Karpas-422 (cell line): ENCODE results near the gene LPP. TPM values are rescaled to one million over a fixed set of nuclear protein-coding genes. Genes with fewer than 3 reads are reported as not detected.
A peak's percentile ranks its signal among the peaks of the same experiment; 100 is the strongest.

Experiments
- DNase-seq: peaks from one replicate; pipeline ENCODE4 v3.0.0-alpha.2; 2015
- H2AFZ ChIP-seq: fragments of 200-600 bp; sonication (generic); 2 replicates; pipeline ENCODE4 v1.6.1; 2014; ENCODE audit warnings: antibody characterized with exemption, low read length, mixed read lengths
- H3K27ac ChIP-seq: fragments of 200-600 bp; sonication (generic); 2 replicates; pipeline ENCODE4 v1.5.1; 2014; ENCODE audit warnings: mild to moderate bottlenecking, low read length, moderate library complexity
- H3K27me3 ChIP-seq: fragments of 200-600 bp; sonication (generic); 2 replicates; pipeline ENCODE4 v1.6.1; 2014; ENCODE audit warnings: low read length, mixed read lengths
- H3K36me3 ChIP-seq: fragments of 200-600 bp; sonication (generic); 2 replicates; pipeline ENCODE4 v1.6.1; 2014; ENCODE audit warnings: low read length, mixed read lengths; ENCODE audit not compliant: insufficient read depth
- H3K4me1 ChIP-seq: fragments of 200-600 bp; sonication (generic); 2 replicates; pipeline ENCODE4 v1.6.1; 2014; ENCODE audit warnings: mild to moderate bottlenecking, low read length, mixed read lengths
- H3K4me2 ChIP-seq: fragments of 200-600 bp; sonication (generic); 2 replicates; pipeline ENCODE4 v1.6.1; 2014; ENCODE audit warnings: low read length, low read depth, mild to moderate bottlenecking; ENCODE audit not compliant: poor library complexity, severe bottlenecking
- H3K4me3 ChIP-seq: fragments of 200-600 bp; sonication (generic); 2 replicates; pipeline ENCODE4 v1.5.1; 2014; ENCODE audit warnings: mild to moderate bottlenecking, antibody characterized with exemption, low read length, mixed read lengths
- H3K79me2 ChIP-seq: fragments of 200-600 bp; sonication (generic); 2 replicates; pipeline ENCODE4 v1.6.1; 2014; ENCODE audit warnings: mild to moderate bottlenecking, low read length, mixed read lengths
- H3K9ac ChIP-seq: fragments of 200-600 bp; sonication (generic); 2 replicates; pipeline ENCODE4 v1.6.0; 2014; ENCODE audit warnings: low read length
- H3K9me2 ChIP-seq: fragments of 200-600 bp; sonication (generic), shearing (Covaris generic); replicated peaks from 2 replicates; pipeline ENCODE4 v1.6.0; 2014; ENCODE audit warnings: mild to moderate bottlenecking, low read length, moderate library complexity; ENCODE audit not compliant: insufficient read depth
- H3K9me3 ChIP-seq: fragments of 300-700, 200-600 bp; sonication (generic); 2 replicates; pipeline ENCODE4 v1.6.1; 2014; ENCODE audit warnings: low read length, mixed read lengths
- H4K20me1 ChIP-seq: fragments of 200-600 bp; sonication (generic); 2 replicates; pipeline ENCODE4 v1.6.1; 2014; ENCODE audit warnings: mild to moderate bottlenecking, antibody characterized with exemption, low read length, low read depth; ENCODE audit not compliant: insufficient read depth
- total RNA-seq: library from RNA; depleted of rRNA; stranded (reverse); fragments of >200 nt; shearing (Covaris generic); gene quantifications from 2 replicates; pipeline ENCODE4 v1.2.3, GENCODE V29; 2014; ENCODE audit warnings: low replicate concordance

Gene LPP
- total RNA-seq, 1 experiment from 2014 or later: 88.5 TPM

DNA sequence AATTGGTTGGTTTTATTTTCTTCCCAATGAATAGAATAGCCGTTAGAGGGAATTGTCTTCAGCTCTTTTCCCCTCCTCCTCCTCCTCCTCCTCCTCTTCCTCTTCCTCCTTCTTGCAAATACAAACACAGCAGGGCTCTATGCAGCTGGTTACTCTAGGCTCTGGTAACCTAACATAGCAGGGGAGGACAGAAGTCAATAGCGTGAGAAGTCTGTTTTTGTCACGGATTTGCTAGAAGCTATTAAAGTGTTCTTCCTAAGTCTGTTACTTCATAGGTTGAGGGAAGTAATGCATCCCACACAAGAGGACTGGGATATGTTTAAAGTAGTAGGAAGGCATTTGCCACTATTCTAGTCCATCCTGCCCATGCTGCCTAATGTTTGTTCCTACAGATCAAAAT lies 643.1 kb downstream of the LPP start:
- no peak overlapping the region for H3K4me2 ChIP-seq
- DNase-seq: no peak
- no peak overlapping the region for H2AFZ ChIP-seq
- H4K20me1 ChIP-seq: no peaks in the 10 kb centered on the region
- H3K27me3 ChIP-seq: no peaks in the 10 kb centered on the region
- H3K79me2 ChIP-seq: no peaks in the 10 kb centered on the region
- H3K9me2 ChIP-seq: no peaks in the 10 kb centered on the region
- no peak overlapping the region for H3K27ac ChIP-seq
- H3K4me3 ChIP-seq: no peak overlapping the region
- no peak overlapping the region for H3K9ac ChIP-seq
- H3K36me3 ChIP-seq: no peaks in the 10 kb centered on the region
- H3K4me1 ChIP-seq: peaks cover 39% of the 10 kb centered on the region
- H3K9me3 ChIP-seq: no peaks in the 10 kb centered on the region

DNA sequence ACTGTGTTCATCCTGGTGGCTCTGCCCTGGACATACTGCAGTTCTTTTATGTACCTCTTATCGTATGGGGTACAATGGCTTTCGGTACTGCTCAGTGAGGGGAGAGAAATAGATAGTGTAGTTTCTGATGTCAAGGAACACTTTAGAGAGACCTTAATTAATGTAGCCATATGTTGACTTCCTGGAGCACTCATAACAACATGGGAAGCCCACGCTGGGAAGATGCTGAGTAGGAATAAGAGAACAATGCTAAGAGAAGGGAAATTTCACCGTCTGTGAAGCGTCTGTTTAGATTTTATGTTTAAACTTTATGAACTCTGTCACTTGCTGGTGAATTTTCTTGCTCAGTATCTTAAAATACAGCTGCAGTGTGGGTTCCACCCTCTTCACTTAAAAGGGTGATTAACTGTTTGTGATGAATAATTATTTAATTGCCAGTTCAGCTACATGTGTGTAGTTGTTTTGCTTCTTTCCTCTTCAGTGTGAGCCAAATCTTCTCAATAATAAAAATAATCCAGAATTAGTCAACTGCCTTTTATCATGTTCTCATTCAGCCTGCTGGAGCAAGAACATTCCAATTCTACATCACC lies 644.7 kb downstream of the LPP start:
- no peaks in the 10 kb centered on the region for H4K20me1 ChIP-seq
- DNase-seq: no peak
- no peak overlapping the region for H3K9ac ChIP-seq
- H3K79me2 ChIP-seq: no peaks in the 10 kb centered on the region
- H3K27ac ChIP-seq: peak overlapping the region; percentile 23; the same call in 1 of the 2 replicates
- H3K36me3 ChIP-seq: no peaks in the 10 kb centered on the region
- no peak overlapping the region for H3K4me2 ChIP-seq
- no peaks in the 10 kb centered on the region for H3K9me3 ChIP-seq
- no peaks in the 10 kb centered on the region for H3K9me2 ChIP-seq
- H3K27me3 ChIP-seq: no peaks in the 10 kb centered on the region
- no peak overlapping the region for H3K4me3 ChIP-seq
- no peak overlapping the region for H2AFZ ChIP-seq
- H3K4me1 ChIP-seq: peaks cover 32% of the 10 kb centered on the region

DNA sequence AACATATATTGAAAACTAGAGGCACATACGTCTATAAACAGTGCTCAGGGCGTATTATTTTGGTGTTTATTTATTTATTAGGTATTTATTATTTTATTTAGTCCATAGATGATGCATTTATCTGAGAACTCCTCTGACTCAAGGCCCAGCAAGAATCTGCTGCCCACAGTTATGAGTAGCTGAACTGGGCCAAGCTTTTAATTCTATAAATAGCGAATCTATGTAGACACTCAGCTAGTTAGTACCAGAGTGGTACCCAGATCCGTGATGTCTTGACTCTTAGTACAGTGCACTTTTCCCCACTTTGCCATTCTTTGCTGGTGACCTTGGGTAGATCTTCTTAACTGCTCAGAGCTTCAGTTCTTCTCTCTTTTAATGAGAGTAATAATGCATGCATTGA lies 647.4 kb downstream of the LPP start:
- H2AFZ ChIP-seq: no peak overlapping the region
- no peak overlapping the region for H3K4me2 ChIP-seq
- H3K27me3 ChIP-seq: no peaks in the 10 kb centered on the region
- DNase-seq: no peak
- H3K9me2 ChIP-seq: no peaks in the 10 kb centered on the region
- H4K20me1 ChIP-seq: no peaks in the 10 kb centered on the region
- H3K79me2 ChIP-seq: no peaks in the 10 kb centered on the region
- H3K9ac ChIP-seq: no peak overlapping the region
- H3K36me3 ChIP-seq: no peaks in the 10 kb centered on the region; the same call in 1 of the 2 replicates
- H3K9me3 ChIP-seq: peaks cover 3% of the 10 kb centered on the region; the same call in 1 of the 2 replicates
- no peak overlapping the region for H3K27ac ChIP-seq
- H3K4me3 ChIP-seq: no peak overlapping the region
- H3K4me1 ChIP-seq: peaks cover 24% of the 10 kb centered on the region

DNA sequence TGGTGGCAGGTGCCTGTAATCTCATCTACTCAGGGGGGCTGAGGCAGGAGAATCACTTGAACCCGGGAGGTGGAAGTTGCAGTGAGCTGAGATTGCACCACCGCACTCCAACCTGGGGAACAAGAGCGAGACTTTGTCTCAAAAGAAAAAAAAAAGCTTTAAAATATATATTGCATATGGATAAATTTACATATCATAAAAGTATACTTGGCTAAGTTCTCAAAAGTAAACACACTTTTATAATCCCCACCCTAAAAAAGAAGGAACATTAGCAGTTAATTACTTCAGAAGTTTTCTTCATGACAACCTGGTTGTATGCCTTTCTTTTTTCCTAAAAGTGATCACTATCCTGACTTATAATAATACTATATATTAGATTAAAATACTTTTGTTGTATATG lies 648.7 kb downstream of the LPP start:
- Histone ChIP-seq H3K9ac (no peak overlapping the region), H3K9me2 (no peaks in the 10 kb centered on the region), H3K9me3 (peaks cover 14% of the 10 kb centered on the region), H4K20me1 (no peaks in the 10 kb centered on the region), H3K27ac (no peak overlapping the region), H3K4me1 (peaks cover 13% of the 10 kb centered on the region), H3K4me3 (no peak overlapping the region), H3K27me3 (no peaks in the 10 kb centered on the region), H2AFZ (no peak overlapping the region), H3K36me3 (no peaks in the 10 kb centered on the region; the same call in 1 of the 2 replicates), H3K4me2 (no peak overlapping the region), H3K79me2 (no peaks in the 10 kb centered on the region)
- no peak for DNase-seq

DNA sequence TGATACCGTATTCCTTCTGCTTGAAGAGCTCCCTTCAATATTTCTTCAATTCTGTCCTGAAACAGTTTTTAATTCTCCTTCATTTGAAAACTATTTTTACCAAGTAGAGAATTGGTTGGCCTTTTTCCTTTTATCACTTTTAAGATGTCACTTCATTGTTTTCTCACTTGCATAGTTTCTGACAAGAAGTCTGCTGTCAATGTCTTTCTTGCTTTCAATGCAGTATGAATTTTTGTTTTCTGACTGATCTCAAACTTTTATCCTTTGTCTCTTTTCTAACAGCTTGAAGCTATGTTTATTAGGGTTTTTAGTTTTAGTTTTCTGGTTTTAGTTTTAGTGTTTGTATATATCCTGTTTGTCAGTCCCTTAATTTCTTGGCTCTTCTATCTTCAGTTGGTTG lies 653.0 kb downstream of the LPP start:
- Histone ChIP-seq H3K4me1 (no peaks in the 10 kb centered on the region), H3K9me2 (no peaks in the 10 kb centered on the region), H3K27me3 (no peaks in the 10 kb centered on the region), H3K4me3 (no peak overlapping the region), H3K27ac (no peak overlapping the region), H4K20me1 (no peaks in the 10 kb centered on the region), H2AFZ (no peak overlapping the region), H3K79me2 (no peaks in the 10 kb centered on the region), H3K4me2 (no peak overlapping the region), H3K36me3 (no peaks in the 10 kb centered on the region; the same call in 1 of the 2 replicates), H3K9ac (no peak overlapping the region), H3K9me3 (peaks cover 21% of the 10 kb centered on the region)
- no peak for DNase-seq

DNA sequence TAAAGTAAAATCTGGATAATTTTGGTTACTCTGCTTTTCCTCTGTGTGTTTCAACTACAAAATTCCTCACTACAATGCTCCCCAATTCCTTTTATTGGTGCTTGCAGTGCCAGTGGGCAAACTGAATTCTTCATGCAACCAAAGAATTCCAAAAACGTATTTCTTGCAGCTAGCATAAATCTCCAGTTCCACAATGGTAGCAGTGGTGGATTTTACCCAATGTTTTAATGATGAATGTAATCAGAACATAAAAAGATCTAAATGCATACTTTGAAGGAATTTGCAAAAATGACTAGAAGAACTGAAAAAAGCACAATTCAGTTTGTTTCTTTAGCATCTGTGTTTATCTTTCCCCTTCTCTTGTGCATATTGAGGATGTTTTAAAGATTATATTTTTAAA lies 658.2 kb downstream of the LPP start:
- Histone ChIP-seq H3K27ac (no peak overlapping the region), H3K9me3 (peaks cover 12% of the 10 kb centered on the region), H3K27me3 (no peaks in the 10 kb centered on the region), H3K4me1 (no peaks in the 10 kb centered on the region), H3K4me2 (no peak overlapping the region), H3K79me2 (no peaks in the 10 kb centered on the region), H3K36me3 (no peaks in the 10 kb centered on the region), H3K9ac (no peak overlapping the region), H4K20me1 (no peaks in the 10 kb centered on the region), H2AFZ (no peak overlapping the region), H3K9me2 (no peaks in the 10 kb centered on the region), H3K4me3 (no peak overlapping the region)
- no peak for DNase-seq

DNA sequence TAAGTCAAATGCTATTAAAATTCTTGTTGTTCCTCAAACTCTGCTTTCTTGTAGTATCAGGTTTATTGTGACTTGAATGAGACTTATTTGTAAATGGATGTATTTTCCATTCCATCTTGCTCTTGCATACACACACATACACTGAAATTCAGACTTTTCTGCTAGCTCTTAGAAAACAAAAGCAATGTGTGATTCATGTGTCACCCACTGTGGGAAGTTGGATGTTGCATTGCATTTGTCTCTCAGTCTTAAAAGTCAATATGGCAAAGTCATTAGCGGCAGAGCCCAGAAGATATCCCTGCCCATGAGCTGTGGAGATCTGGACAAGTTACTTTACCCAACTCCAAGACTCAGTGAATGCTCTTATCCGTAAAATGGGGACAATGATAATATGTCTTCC lies 660.6 kb downstream of the LPP start:
- no peaks in the 10 kb centered on the region for H4K20me1 ChIP-seq
- no peaks in the 10 kb centered on the region for H3K79me2 ChIP-seq
- no peak overlapping the region for H3K9ac ChIP-seq
- no peaks in the 10 kb centered on the region for H3K4me1 ChIP-seq
- no peak for DNase-seq
- H3K27ac ChIP-seq: no peak overlapping the region
- no peaks in the 10 kb centered on the region for H3K9me3 ChIP-seq
- no peaks in the 10 kb centered on the region for H3K9me2 ChIP-seq
- no peaks in the 10 kb centered on the region for H3K27me3 ChIP-seq
- H3K4me3 ChIP-seq: no peak overlapping the region
- H2AFZ ChIP-seq: no peak overlapping the region
- H3K4me2 ChIP-seq: no peak overlapping the region
- H3K36me3 ChIP-seq: no peaks in the 10 kb centered on the region

DNA sequence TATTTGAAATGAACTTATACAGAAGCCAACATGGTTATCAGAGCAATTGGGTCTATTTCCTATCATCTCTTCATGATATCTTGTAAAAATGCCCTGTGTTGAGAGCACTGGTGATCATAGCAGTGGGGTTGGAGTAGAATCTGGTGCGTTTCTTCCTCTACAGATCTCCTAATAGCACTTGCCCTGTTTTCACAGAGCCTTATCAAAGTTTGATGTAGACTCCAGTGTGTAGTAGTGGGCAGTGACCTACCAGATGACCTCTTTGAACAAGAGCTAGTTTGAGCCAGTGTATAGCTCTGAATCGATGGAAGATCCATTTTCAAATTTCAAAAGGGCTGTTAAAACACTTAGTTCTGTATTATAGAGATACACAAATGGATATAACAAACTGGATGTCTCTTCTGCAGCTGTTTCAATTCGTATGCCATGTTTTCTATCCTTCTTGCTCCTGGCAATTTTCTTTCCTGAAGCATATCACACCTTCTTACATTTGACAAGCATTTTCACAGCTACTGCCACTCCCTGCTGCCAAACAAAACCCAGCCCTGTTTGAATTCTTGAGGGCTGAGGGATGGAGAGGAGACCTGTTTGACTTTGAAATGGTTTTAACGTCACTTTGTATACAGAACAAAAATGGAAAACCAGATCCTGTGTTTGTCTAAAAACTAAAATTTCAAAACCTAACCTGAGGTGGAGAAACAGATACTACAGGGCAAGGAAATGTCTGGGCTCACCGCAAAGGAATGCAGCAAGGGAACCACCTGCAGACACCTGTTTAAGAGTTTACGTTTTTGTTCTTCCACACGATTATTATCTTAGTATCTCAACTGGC lies 663.4 kb downstream of the LPP start:
- H2AFZ ChIP-seq: no peak overlapping the region
- no peak overlapping the region for H3K4me2 ChIP-seq
- no peak overlapping the region for H3K27ac ChIP-seq
- H3K4me3 ChIP-seq: no peak overlapping the region
- no peaks in the 10 kb centered on the region for H3K27me3 ChIP-seq
- no peaks in the 10 kb centered on the region for H3K79me2 ChIP-seq
- H3K9me3 ChIP-seq: no peaks in the 10 kb centered on the region
- no peak overlapping the region for H3K9ac ChIP-seq
- no peaks in the 10 kb centered on the region for H4K20me1 ChIP-seq
- no peaks in the 10 kb centered on the region for H3K9me2 ChIP-seq
- no peaks in the 10 kb centered on the region for H3K4me1 ChIP-seq
- DNase-seq: no peak
- H3K36me3 ChIP-seq: no peaks in the 10 kb centered on the region
